HS-27A (cell line): ENCODE results near the gene VASH2.
"Not testable (repeated sequence)": the region's sequence is repeated elsewhere in the genome, so short reads cannot be mapped to it uniquely, and the experiment has no call there.

ENCODE experiments used
- DNase-seq: peaks from one replicate; pipeline ENCODE4 v3.0.0-alpha.2; 2012; ENCODE audit warnings: low read depth, missing footprints

VASH2 gene

DNA sequence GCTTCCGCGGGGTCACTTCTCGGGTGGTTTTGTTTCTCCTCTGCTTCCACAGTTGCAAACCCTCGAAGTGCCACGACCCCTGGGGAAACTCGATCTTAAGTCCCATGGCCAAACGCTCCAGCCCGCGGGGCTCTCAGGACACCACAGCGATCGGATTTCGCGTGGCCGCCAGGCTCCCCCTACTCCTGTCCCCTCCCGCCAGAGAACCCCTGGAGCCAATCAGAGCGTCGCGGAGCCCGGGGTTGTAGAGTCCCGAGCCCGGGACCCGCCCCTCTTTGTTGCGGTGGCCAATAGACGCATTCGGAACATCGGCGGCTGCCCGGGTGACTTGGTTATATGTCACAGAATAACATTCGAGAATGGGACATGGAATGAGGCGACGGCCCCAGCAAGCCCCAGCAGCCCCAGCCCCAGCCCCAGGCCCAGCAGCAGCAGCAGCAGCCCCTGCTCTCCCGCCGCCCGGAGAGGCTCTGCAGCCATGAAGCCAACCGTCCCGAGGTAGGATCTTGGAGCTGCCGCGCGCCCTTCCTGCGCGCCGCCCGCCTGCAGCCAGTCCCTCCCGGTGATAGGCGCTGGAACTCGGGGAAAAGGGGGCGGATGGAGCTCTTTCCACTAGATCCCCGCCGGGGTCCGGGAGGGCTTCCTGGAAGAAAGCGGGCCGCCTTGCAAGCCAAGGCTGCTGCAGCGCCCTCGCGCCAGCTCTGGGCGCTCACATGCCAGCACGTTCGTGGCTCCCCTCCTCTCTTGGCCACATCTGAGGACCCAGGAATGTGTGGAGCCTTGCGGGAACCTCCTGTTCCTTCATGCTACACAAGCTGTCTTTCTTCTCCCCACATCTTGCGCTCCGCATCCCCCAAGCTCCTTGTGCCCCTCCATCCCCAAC lies at the start of gene VASH2:
VASH2 (plus strand) TSS at position 299 of the 883 bp plus-strand sequence. CDS start 1,002 bp downstream, outside the sequence.
- no peak for DNase-seq

DNA sequence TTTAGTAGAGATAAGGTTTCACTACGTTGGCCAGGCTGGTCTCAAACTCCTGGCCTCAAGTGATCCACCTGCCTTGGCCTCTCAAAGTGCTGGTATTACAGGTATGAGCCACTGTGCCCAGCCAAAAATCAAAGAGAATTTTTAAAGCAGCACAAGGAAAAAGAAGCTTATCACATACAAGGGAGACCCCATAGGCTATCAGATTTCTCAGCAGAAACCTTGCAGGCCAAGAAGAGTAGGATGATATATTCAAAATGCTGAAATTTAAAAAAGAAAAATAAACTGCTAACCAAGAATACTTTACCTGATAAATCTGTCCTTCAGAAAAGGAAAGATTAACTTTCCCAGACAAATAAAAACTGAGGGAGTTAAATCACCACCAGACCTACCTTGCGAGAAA lies 49.1 kb upstream of the VASH2 start:
- no peak for DNase-seq

DNA sequence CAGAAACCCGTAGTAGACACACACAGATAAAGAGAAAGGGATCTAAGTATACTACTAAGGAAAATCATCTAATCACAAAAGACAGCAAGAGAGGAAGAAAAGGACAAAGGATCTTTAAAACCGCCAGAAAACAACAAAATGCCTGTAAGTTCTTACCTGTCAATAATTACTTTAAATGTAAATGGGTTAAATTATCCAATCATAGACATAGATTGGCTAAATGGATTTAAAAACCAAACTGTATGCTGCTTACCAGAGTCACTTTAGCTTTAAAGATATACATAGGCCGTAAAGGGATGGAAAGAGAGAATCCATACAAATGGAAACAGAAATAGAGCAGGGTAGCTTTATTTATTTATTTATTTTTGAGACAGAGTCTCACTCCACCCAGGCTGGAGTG lies 48.3 kb upstream of the VASH2 start:
- no peak for DNase-seq

DNA sequence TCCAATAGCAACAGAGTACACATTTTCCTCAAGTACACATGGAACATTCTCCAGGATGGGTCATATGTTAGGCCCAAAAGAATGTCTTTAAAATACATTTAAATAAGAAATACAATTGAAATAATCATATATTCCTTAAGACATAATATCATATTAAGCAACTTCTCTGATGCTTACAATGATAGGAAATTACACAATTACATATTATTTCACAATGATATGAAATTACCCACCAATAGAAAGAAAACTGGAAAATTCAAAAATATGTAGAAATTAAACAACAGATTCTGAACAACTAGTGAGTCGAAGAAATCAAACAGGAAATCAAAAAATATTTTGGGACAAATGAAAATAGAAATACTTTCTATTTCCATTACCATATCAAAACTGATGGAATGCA lies 46.7 kb upstream of the VASH2 start:
- DNase-seq: no peak

DNA sequence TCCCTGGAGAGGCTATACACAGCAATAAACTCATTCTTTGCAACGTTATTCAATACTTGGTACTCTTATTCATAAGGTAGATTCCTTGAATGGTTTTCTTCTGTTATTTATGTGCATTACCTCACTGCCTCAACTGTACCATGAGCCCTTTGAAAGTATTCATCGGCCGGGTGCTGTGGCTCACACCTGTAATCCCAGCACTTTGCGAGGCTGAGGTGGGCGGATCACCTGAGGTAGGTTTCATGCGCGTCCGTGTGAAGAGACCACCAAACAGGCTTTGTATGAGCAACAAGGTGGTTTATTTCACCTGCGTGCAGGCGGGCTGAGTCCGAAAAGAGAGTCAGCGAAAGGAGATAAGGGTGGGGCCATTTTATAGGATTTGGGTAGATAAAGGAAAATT lies 42.3 kb upstream of the VASH2 start:
- DNase-seq: not testable (repeated sequence)

DNA sequence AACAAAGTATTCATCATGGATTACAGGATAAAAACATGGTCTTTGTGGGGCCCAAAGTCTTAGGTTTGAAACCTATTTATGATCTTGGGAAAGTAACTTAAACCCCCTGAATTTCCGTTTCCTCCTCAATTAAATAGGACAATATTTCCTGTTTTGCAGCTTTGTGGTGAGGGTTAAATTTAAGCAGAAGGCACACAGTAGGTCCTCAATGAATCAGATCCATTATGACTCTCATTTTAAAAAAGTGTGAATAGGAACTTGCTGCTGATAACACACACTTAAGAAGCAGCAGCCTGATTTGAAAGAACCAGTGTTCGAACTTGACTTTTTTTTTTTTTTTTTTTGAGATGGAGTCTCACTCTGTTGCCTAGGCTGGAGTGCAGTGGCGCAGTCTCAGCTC lies 41.4 kb upstream of the VASH2 start:
- no peak for DNase-seq

DNA sequence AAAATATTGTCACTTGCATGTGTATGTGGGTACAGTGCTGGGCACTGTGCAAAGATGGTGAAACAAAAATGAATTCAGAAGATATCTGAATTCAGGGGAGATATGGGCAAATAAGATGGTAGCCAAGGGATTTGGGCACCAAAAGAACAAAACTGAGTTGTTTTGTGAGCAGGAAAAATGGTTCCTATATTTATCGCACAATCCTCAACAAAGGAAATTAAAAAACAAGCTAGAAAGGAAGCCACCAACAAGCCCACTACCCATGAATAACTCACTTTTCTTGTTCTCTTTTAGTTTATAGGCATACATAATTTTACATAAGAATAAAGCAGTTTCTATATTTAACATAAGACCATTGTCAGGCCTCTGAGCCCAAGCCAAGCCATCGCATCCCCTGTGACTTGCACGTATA lies 40.7 kb upstream of the VASH2 start:
- DNase-seq: no peak

DNA sequence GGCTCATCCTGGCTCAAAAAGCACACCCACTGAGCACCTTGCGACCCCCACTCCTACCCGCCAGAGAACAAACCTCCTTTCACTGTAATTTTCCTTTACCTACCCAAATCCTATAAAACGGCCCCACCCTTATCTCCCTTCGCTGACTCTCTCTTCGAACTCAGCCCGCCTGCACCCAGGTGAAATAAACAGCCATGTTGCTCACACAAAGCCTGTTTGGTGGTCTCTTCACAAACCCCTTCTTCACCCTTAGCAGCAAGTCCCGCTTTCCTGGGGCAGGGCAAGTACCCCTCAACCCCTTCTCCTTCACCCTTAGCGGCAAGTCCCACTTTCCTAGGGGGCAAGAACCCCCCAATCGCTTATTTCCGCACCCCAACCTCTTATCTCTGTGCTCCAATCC lies 40.1 kb upstream of the VASH2 start:
- not testable (repeated sequence) for DNase-seq

DNA sequence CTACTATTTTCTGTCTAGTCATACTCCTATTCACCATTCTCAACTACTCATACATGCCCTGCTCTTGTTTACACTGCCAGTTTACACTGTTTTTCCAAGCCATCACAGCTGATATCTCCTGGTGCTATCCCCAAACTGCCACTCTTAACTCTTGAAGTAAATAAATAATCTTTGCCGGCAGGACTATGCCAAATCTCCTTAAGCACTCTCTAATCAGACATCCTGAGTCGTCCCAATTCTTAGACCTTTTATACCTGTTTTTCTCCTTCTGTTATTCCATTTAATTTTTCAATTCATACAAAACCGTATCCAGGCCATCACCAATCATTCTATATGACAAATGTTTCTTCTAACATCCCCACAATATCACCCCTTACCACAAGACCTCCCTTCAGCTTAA lies 36.7 kb upstream of the VASH2 start:
- not testable (repeated sequence) for DNase-seq

DNA sequence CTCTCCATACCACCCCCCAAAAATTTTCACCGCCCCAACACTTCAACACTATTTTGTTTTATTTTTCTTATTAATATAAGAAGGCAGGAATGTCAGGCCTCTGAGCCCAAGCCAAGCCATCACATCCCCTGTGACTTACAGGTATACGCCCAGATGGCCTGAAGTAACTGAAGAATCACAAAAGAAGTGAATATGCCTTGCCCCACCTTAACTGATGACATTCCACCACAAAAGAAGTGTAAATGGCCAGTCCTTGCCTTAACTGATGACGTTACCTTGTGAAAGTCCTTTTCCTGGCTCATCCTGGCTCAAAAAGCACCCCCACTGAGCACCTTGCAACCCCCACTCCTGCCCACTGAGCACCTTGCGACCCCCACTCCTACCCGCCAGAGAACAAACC lies 36.2 kb upstream of the VASH2 start:
- DNase-seq: not testable (repeated sequence)

DNA sequence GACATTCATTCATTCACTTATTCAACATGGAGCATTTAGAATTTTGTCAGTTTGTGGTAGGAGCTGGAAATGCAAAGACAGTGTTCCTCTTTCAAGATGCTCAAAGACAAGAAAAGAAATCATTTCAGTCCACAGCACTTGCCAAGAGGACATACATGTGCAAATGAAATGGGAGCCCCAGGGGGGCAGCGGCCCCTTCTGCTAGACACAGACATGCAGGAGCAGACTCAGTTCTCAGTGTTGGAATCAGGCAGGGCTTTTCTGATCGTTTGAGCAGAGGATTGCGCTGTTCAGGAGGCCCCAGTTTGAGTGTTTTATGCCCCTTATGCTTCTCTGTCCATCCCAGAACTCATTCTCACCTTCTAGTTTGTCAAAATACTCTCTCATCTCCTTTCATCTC lies 35.6 kb upstream of the VASH2 start:
- DNase-seq: no peak

DNA sequence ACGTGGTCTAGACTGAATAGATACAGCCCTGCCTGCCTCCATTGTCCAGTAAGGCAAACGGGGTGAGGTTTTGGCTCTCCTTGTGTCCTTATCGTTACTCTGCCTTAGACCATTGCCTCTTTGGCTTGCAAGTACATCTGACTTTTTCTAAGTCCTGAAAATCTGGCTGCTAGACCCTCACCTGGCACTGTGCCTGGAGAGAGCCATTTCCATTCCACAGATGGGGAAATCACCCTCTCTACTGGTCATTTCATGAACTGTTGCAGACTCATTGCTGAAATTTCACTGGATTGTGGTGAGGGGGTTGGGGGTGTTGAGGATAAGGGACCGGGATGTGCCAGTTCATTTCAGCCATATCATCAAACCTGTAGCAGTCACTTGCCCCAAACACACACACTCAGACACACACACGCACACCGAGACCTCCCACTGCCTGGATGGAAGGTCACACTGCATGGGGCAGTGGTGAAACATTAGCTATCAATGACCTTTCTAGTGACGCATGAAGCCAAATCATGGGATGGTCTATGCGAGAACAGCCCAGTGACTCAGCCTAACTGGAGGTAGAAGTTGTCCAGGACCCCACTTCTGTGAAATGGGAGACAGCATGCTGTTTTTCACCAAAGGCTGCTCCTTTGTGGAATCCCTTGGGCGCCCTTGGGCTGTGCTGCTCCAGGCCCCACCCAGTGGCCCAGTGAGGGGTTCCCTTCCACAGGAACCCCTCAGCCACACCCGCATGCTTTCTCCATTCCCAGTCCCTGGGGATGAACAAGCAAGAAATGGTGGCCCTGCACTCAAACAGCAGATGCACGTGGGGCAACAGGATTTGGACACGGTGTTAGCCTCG lies 34.9 kb upstream of the VASH2 start:
- DNase-seq: no peak

DNA sequence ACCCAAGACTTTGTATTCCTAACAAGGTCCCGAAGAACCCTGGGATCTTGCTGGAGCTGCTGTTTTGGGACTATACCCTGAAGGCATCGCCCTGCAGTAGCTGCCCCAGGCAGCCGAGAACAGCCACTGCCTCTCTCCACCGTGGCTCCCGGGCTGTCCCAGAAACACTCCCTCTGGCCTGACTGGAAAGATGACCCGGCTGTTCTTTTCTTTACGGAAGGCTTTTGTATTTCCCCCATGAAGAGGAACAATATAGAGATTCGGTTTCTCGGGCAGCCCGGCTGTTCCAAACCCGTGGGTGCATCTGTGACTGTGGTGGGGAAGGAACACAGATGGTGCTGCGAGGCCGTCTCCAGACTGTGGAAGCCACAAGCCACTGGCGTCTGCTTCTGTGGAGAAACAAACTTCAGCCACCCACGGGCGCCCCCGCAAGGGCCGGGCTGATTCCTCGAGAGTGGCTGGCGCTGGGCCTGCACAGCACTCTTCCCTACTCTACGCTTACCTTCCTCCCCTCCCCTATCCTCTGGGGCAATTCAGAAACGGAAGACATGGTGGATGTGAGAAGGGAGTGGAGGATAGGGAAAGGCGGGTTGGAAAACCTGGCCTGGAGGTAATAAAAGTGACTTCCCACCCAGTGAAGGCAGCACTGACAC lies 33.7 kb upstream of the VASH2 start:
- no peak for DNase-seq

DNA sequence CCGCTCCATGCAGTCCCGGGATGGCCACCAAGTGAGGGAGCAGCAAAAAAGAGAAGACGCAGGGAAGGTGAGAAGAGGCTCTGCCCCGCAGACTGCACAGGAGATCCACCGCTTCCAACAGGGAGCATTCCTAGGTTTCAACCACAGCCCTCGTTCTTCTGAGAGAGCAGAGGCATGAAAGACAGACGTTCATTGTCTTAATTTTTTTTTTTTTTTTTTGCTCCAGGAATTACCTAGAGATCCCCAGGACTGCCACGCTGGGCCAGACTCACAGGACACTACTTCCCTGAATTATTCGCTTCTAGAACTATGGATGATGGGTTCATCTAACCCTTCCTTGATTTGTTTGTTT lies 33.2 kb upstream of the VASH2 start:
- DNase-seq: no peak

DNA sequence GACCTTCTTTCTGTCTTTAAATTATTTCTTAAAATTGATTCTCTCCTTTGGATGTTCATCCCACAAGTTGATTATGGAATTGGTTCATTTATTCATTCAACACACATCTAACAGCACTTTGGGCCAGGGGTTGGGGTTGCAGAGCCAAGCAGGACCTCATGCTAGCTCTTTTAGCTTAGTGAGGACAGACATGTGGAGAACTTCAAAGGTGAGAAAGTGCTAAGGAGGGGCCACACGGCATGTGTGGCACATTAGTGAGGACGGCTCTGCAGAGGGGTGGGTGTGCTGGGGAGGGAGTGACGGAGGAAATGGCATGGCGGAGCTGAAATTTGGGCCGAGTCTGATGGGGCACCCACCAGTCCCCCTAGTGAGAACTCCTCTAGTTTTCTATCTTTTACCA lies 32.5 kb upstream of the VASH2 start:
- DNase-seq: no peak

DNA sequence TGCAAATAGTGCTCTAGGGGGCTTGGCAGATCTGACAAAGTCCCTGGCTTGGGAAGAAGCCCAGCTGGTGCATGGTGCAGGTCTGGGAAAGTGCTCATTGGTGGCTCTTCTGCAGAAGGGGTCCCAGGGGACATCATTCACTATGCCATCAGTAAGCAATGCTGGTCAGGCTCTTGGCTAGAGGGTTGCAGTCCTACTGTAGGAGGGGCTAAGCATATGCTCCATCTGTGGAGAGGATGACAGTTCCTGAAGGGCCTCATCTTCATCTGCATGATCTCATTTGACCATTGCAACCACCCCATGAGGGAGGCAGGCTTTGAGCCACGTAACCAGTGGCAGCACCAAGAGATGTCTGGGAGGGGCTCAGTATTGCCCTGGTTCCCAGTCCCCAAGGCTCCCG lies 31.5 kb upstream of the VASH2 start:
- DNase-seq: no peak

DNA sequence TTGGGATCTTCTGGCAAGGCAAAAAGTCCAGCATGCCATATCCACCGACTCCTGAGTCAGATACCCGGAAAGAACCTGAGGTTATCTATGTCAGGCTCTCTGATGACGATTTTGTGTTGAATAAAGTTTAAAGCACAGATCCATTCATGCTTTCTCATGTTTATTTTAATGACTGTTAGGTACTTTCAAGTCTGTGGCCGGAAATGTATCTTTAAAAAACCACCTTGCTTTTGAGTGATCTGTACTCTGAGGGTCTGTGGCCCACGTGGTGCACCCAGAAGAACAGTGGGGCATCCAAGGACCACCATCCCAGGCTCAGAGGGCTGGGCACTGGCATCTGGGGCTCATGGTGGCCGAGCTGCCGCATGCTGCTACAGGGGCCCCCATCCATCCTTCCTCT lies 30.1 kb upstream of the VASH2 start:
- no peak for DNase-seq

DNA sequence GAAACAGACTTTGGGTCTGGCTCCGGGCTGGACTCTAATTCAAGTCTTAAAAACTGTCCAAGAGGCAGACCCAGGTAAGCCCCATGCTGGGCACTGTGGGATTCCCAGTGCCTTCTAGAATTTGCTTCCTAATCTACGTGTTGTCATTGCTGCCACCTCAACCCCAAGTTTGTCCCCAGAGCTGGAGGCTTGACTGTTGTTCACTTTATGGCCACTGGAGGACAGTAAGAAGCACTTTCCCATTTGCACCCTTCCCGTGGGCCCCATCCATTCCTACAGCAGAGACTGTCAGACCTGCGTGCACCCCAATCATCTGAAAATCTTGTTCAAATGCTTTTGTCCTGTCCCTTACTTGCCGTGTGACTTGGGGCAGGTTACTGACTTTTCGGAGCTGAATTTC lies 29.4 kb upstream of the VASH2 start:
- no peak for DNase-seq

DNA sequence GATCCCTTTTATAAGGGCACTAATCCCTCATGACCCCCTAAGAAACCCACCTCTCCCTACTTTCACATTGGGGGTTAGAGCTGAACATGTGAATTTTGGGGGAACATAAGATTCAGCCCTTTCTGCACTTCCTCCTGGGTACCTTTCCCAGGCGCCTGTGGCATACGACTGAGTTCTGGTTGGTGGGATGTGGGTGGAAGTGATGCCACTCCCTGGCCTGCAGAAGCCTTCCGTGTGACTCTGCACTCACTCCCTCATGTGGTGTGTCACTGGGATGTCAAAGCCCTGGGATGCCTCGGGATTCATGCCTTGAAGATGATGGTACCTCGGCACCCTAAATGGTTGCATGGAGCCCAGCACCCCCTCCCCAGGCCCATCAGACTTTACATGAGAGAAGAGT lies 28.3 kb upstream of the VASH2 start:
- no peak for DNase-seq

DNA sequence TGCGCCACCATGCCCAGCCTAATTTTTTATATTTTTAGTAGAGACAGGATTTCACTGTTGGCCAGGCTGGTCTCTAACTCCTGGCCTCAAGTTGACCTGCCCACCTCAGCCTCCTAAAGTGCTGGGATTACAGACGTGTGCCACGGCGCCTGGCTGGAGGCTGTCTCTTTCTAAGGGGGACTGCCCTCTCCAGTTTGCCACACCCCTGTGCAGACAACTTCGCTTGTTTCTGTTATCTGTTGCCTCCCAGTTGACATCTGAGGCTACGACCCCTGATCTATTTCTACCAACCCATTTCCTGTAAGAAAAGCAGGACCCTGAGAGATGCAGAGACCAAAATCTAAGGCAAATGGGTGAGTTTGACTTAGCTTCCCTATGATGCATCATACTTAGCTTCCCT lies 24.0 kb upstream of the VASH2 start:
- DNase-seq: no peak

DNA sequence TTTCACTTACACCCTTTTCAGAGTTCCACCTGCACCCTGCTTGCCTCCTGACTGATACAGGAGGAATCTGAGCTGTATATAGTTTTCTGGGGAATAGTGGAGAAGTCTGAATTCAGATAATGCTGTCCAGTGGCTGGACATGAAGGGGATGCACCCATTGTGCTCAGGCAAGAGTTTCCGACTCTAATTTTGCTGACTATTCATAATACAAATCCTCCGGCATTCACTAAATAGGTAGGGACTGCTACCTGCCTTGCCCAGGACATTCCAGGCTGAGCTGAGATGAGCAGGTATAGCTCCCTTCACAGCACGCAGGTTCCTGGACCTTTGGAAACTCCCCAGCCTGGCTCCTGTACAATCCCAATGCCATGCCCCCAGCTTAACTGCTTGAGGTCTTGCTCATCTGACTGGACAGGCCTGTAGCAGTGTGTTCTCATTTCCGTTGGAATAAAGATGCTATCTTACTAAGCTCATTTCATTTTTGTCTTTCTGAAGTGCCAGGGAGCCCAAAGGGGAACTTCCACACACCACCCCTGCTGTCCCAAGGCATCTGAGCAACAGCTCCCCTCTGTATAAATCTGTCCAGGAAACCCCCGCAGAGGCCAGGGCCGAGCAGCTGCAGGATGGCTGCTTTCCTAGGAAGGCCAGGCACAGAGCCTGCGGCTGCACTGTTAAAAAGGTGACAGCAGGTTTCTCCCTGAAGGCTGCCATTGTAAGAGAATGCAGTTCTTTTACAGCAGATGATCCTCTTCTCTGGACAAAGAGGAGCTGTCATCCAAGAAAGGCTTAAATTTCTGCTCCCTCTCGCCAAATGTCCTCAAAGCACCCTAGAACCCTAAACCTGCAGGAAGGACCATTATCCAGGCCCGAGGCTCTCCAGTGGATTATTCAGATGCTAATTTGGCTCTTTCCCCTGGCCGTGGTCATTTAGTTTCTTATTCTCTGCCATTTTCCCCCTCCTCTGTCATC lies 21.7 kb upstream of the VASH2 start:
- no peak for DNase-seq
